ENCODE measurements around the gene GMCL2. TPM values are rescaled to one million over a fixed set of nuclear protein-coding genes. Genes with fewer than 3 reads are reported as not detected.

The GMCL2 gene
- total RNA-seq, 1 experiment from 2014 or later = not detected

GRCh38 chr5:178228609-178229008, 41.4 kb upstream of the GMCL2 start:
- H3K4me1 Mint-ChIP-seq (ENCODE audit: low read depth, unreplicated experiment) = peaks cover 32% of the 10 kb centered on the region
- no peak for DNase-seq
- peaks cover 70% of the 10 kb centered on the region for H3K36me3 Mint-ChIP-seq (ENCODE audit: insufficient read depth, unreplicated experiment)
- Histone ChIP-seq H3K9me3 (no peaks in the 10 kb centered on the region), H3K4me1 (peaks cover 40% of the 10 kb centered on the region), H3K4me3 (ENCODE audit: low read depth, low read length) (no peak overlapping the region), H3K27me3 (replicated peaks; ENCODE audit: control insufficient read depth, insufficient read depth, low read length) (no peaks in the 10 kb centered on the region), H3K36me3 (ENCODE audit: control insufficient read depth, insufficient read depth, low read length) (peaks cover 4% of the 10 kb centered on the region; the same call in 1 of the 2 replicates)
- ChIA-PET POLR2A (no interaction called here), CTCF (no interaction called here)
- no peak overlapping the region for H3K4me3 Mint-ChIP-seq (ENCODE audit: unreplicated experiment)
- no peaks in the 10 kb centered on the region for H3K9me3 Mint-ChIP-seq (ENCODE audit: unreplicated experiment)
- H3K27me3 Mint-ChIP-seq (ENCODE audit: insufficient read depth, unreplicated experiment) = no peaks in the 10 kb centered on the region
- H3K27ac Mint-ChIP-seq (ENCODE audit: unreplicated experiment) = no peak overlapping the region
- TF ChIP-seq CTCF (IDR thresholded peaks at IDR 0.05; ENCODE audit: insufficient read depth in 1 of 2, low read depth in 1 of 2, low read length in 1 of 2, severe bottlenecking in 1 of 2, unreplicated experiment in 1 of 2) = no peak
- BruUV-seq (replicated peaks) = no TSS peak
- intact Hi-C loops (cut with micrococcal nuclease; ENCODE audit: unreplicated experiment) = no loop called here

GRCh38 chr5:178227929-178228328, 40.8 kb upstream of the GMCL2 start:
- no peaks in the 10 kb centered on the region for H3K27me3 ChIP-seq (replicated peaks; ENCODE audit: control insufficient read depth, insufficient read depth, low read length)
- H3K4me1 Mint-ChIP-seq (ENCODE audit: low read depth, unreplicated experiment) = peaks cover 32% of the 10 kb centered on the region
- H3K27ac Mint-ChIP-seq (ENCODE audit: unreplicated experiment) = peak overlapping the region; percentile 4
- no peak for DNase-seq
- peaks cover 4% of the 10 kb centered on the region; the same call in 1 of the 2 replicates for H3K36me3 ChIP-seq (ENCODE audit: control insufficient read depth, insufficient read depth, low read length)
- no peaks in the 10 kb centered on the region for H3K27me3 Mint-ChIP-seq (ENCODE audit: insufficient read depth, unreplicated experiment)
- no peak overlapping the region for H3K4me3 Mint-ChIP-seq (ENCODE audit: unreplicated experiment)
- H3K9me3 Mint-ChIP-seq (ENCODE audit: unreplicated experiment) = no peaks in the 10 kb centered on the region
- ChIA-PET CTCF (no interaction called here), POLR2A (no interaction called here)
- peaks cover 39% of the 10 kb centered on the region for H3K4me1 ChIP-seq
- no peak for TF ChIP-seq CTCF (IDR thresholded peaks at IDR 0.05; ENCODE audit: insufficient read depth in 1 of 2, low read depth in 1 of 2, low read length in 1 of 2, severe bottlenecking in 1 of 2, unreplicated experiment in 1 of 2)
- no peak overlapping the region for H3K4me3 ChIP-seq (ENCODE audit: low read depth, low read length)
- no peaks in the 10 kb centered on the region for H3K9me3 ChIP-seq
- no TSS peak for BruUV-seq (replicated peaks)
- intact Hi-C loops (cut with micrococcal nuclease; ENCODE audit: unreplicated experiment) = no loop called here
- peaks cover 77% of the 10 kb centered on the region for H3K36me3 Mint-ChIP-seq (ENCODE audit: insufficient read depth, unreplicated experiment)

- H3K27me3 Mint-ChIP-seq (ENCODE audit: insufficient read depth, unreplicated experiment) = no peaks in the 10 kb centered on the region
- H3K4me3 Mint-ChIP-seq (ENCODE audit: unreplicated experiment) = peak overlapping the region; percentile 1
- ChIA-PET POLR2A (no interaction called here), CTCF (no interaction called here)
- Histone ChIP-seq H3K4me3 (ENCODE audit: low read depth, low read length) (no peak overlapping the region), H3K9me3 (no peaks in the 10 kb centered on the region), H3K4me1 (peaks cover 36% of the 10 kb centered on the region), H3K36me3 (ENCODE audit: control insufficient read depth, insufficient read depth, low read length) (peaks cover 4% of the 10 kb centered on the region; the same call in 1 of the 2 replicates), H3K27me3 (replicated peaks; ENCODE audit: control insufficient read depth, insufficient read depth, low read length) (no peaks in the 10 kb centered on the region)
- H3K27ac Mint-ChIP-seq (ENCODE audit: unreplicated experiment) = peak overlapping the region; percentile 4
- H3K36me3 Mint-ChIP-seq (ENCODE audit: insufficient read depth, unreplicated experiment) = peaks cover 83% of the 10 kb centered on the region
- TF ChIP-seq CTCF (IDR thresholded peaks at IDR 0.05; ENCODE audit: insufficient read depth in 1 of 2, low read depth in 1 of 2, low read length in 1 of 2, severe bottlenecking in 1 of 2, unreplicated experiment in 1 of 2) = no peak
- intact Hi-C loops (cut with micrococcal nuclease; ENCODE audit: unreplicated experiment) = no loop called here
- no peaks in the 10 kb centered on the region for H3K9me3 Mint-ChIP-seq (ENCODE audit: unreplicated experiment)
- DNase-seq = no peak
- peaks cover 32% of the 10 kb centered on the region for H3K4me1 Mint-ChIP-seq (ENCODE audit: low read depth, unreplicated experiment)
- no TSS peak for BruUV-seq (replicated peaks)
Observed at GRCh38 chr5:178227138-178227659, 40.0 kb upstream of the GMCL2 start.
